ENCODE data around the gene TTC7B. TPM values are rescaled to one million over a fixed set of nuclear protein-coding genes. Genes with fewer than 3 reads are reported as not detected.

TTC7B gene
- total and polyA plus RNA-seq, 10 of the 15 experiments (the other 5 are each of a cell fraction or from before 2014, with no cell fraction given) = under 0.01 to 1.1 (median 0.26) TPM; not detected in 2

GRCh38 chr14:90715495-90715894 lies 100.7 kb downstream of the TTC7B start (continued):
- TF ChIP-seq NKRF (conservative IDR thresholded peaks at IDR 0.05) = no peak

GRCh38 chr14:90714811-90715210 lies 101.4 kb downstream of the TTC7B start:
- H3K27me3 ChIP-seq (replicated peaks in 1 of 2; ENCODE audit: control insufficient read depth in 2 of 2, insufficient read depth in 2 of 2, low read length in 1 of 2) = no peaks in the 10 kb centered on the region
- intact Hi-C loops (cut with micrococcal nuclease; ENCODE audit: unreplicated experiment) = no loop called here
- no peaks in the 10 kb centered on the region for H3K9me3 ChIP-seq (replicated peaks; ENCODE audit: control insufficient read depth, insufficient read depth, low read length)
- no peaks in the 10 kb centered on the region for H4K20me1 ChIP-seq (ENCODE audit: control insufficient read depth, insufficient read depth)
- TF ChIP-seq ZBTB40 (IDR thresholded peaks at IDR 0.05; ENCODE audit: borderline replicate concordance) (no peak), RAD21 (IDR thresholded peaks at IDR 0.05; ENCODE audit: insufficient read depth, low read depth, low read length) (no peak), MYB (IDR thresholded peaks at IDR 0.05; ENCODE audit: borderline replicate concordance, low read depth, low read length) (no peak), BHLHE40 (IDR thresholded peaks at IDR 0.05; ENCODE audit: borderline replicate concordance in 1 of 2, low read depth in 2 of 2, low read length in 1 of 2) (no peak), DPF2 (IDR thresholded peaks at IDR 0.05) (no peak), MEF2B (IDR thresholded peaks at IDR 0.05; ENCODE audit: partially characterized antibody, poor library complexity, severe bottlenecking) (no peak), TCF7 (IDR thresholded peaks at IDR 0.05; ENCODE audit: borderline replicate concordance) (no peak), ZBED1 (IDR thresholded peaks at IDR 0.05; ENCODE audit: borderline replicate concordance) (no peak)
- H3K27ac ChIP-seq (ENCODE audit: control insufficient read depth, insufficient read depth) = no peak overlapping the region
- CTCF ChIA-PET = no interaction called here
- no peak overlapping the region for H2AFZ ChIP-seq (ENCODE audit: control insufficient read depth, low read depth, low read length)
- RAD21 ChIA-PET (ENCODE audit: unreplicated experiment) = no interaction called here
- BruUV-seq (replicated peaks) = no TSS peak
- 33% methylated on average over 1 of the region's 1 CpG for WGBS (ENCODE audit: insufficient coverage, insufficient replicate concordance, low lambda C conversion rate, missing lambda C conversion rate)
- SMC1A ChIA-PET (ENCODE audit: uncharacterized antibody, unreplicated experiment) = interaction anchor here (1.0 kb wide), 1 partner anchor 9 kb away, joined by 3 read pairs; no protein-coding TSS in a partner anchor
- no peaks in the 10 kb centered on the region for H3K36me3 ChIP-seq (ENCODE audit: control insufficient read depth in 2 of 2, insufficient read depth in 2 of 2, low read length in 1 of 2)
- no peak for DNase-seq (ENCODE audit: low read depth, low spot score)
- no peaks in the 10 kb centered on the region for H3K4me1 ChIP-seq (ENCODE audit: control insufficient read depth, insufficient read depth, low read length)
- no peak overlapping the region for H3K9ac ChIP-seq (ENCODE audit: control insufficient read depth, insufficient read depth, low read length)
- H3K4me3 ChIP-seq = no peak overlapping the region
- FAIRE-seq = no peak
- in situ Hi-C loops (cut with MboI) = no loop called here
- no peak for ATAC-seq
- POLR2A ChIA-PET = no interaction called here
- H3K4me2 ChIP-seq (ENCODE audit: control insufficient read depth, insufficient read depth) = no peak overlapping the region
- H3K79me2 ChIP-seq (ENCODE audit: control insufficient read depth, insufficient read depth, low read length) = no peaks in the 10 kb centered on the region
